ENCODE results near the gene MRGPRX3. TPM values are rescaled to one million over a fixed set of nuclear protein-coding genes. Genes with fewer than 3 reads are reported as not detected.

The MRGPRX3 gene
- total and polyA plus RNA-seq, 2 of the 8 experiments (the other 6 are each of a cell fraction or from before 2014, with no cell fraction given), result not detected

DNA sequence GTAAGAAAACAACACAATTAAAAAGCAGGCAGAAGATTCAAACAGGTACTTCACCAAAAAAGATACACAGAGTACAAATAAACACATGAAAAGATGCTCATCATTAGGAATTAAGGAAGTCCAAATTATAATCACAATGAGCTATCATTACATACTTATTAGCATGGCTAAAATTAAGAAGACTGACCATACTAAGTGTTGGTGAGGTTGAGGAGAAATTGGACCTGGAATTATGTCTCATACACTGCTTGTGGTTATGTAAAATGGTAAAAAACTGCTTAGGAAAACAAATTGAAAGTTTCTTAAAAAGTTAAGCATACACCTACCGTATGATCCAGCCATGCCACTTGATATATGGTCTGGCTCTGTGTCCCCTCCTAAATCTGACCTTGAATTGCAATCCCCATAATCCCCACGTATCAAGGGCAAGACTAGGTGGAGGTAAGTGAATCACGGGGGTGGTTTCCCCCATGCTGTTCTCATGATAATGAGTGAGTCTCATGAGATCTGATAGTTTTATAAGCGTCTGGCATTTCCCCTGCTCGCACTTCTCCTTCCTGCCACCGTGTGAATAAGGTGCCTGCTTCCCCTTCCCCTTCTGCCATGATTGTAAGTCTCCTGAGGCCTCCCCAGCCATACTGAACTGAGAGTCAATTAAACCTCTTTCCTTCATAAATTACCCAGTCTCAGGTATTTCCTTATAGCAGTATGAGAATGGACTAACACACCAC, 31.3 kb upstream of the MRGPRX3 start:
- Histone ChIP-seq H4K91ac (replicated peaks; ENCODE audit: insufficient read length, low read length) (no peak overlapping the region), H3K27me3 (replicated peaks in 1 of 4; ENCODE audit: control insufficient read depth in 3 of 4, extremely low read depth in 1 of 4, insufficient read depth in 3 of 4, low read length in 3 of 4) (no peaks in the 10 kb centered on the region), H3K4me2 (ENCODE audit: insufficient read depth in 1 of 2, low read depth in 2 of 2, low read length in 2 of 2) (no peak overlapping the region), H3K4me3 (ENCODE audit: extremely low read depth in 1 of 4, insufficient read depth in 2 of 4, low read depth in 3 of 4, low read length in 4 of 4) (no peak overlapping the region), H4K5ac (ENCODE audit: insufficient read length, low read depth, low read length) (no peak overlapping the region), H2BK20ac (ENCODE audit: low read length) (no peak overlapping the region), H4K8ac (ENCODE audit: extremely low read depth, insufficient read depth, low read length) (no peak overlapping the region), H4K20me1 (replicated peaks in 1 of 2; ENCODE audit: control insufficient read depth in 1 of 2, insufficient read depth in 2 of 2, low read length in 2 of 2) (peaks cover 7% of the 10 kb centered on the region in 2 experiments), H3K56ac (replicated peaks; ENCODE audit: insufficient read length, low read depth, low read length) (no peak overlapping the region), H3K23me2 (ENCODE audit: low read depth, low read length) (no peaks in the 10 kb centered on the region), H3K27ac (ENCODE audit: low read depth, low read length) (no peak overlapping the region), H3K4me1 (replicated peaks in 1 of 4; ENCODE audit: control insufficient read depth in 3 of 4, insufficient read depth in 4 of 4, low read length in 3 of 4) (0 out of 7 replicates have a peak, but pooled peaks cover 0 to 2% (median 0%) of the 10 kb centered on the region in 4 experiments), H2AK5ac (ENCODE audit: low read depth, low read length) (no peak overlapping the region), H3K36me3 (ENCODE audit: control insufficient read depth in 2 of 4, insufficient read depth in 4 of 4, low read length in 3 of 4) (peaks cover 8 to 47% (median 17%) of the 10 kb centered on the region in 4 experiments), H2AFZ (ENCODE audit: low read length) (no peak overlapping the region), H2BK15ac (ENCODE audit: low read length) (no peak overlapping the region), H3K9me3 (ENCODE audit: insufficient read depth in 2 of 2, low read depth in 1 of 2, low read length in 1 of 2) (no peaks in the 10 kb centered on the region), H2BK120ac (replicated peaks; ENCODE audit: low read depth, low read length) (no peak overlapping the region), H2BK5ac (ENCODE audit: low read depth, low read length) (no peak overlapping the region), H3K9ac (replicated peaks in 1 of 4; ENCODE audit: extremely low read depth in 1 of 4, low read depth in 3 of 4, low read length in 3 of 4) (no peak overlapping the region), H3K18ac (ENCODE audit: extremely low read depth, low read length) (no peak overlapping the region), H3K4ac (replicated peaks; ENCODE audit: insufficient read length, low read depth, low read length) (no peak overlapping the region), H3K79me1 (ENCODE audit: low read depth, low read length) (peaks cover 5% of the 10 kb centered on the region), H3K14ac (ENCODE audit: insufficient read length) (no peak overlapping the region), H3K23ac (ENCODE audit: insufficient read length) (no peak overlapping the region), H3K79me2 (ENCODE audit: control insufficient read depth in 1 of 2, insufficient read depth in 2 of 2, low read length in 2 of 2) (peaks cover 6 to 77% of the 10 kb centered on the region in 2 experiments), H2BK12ac (ENCODE audit: low read depth, low read length) (no peak overlapping the region)
- no peak for DNase-seq (ENCODE audit: low read depth in 1 of 2, low spot score in 2 of 2)
- ChIA-PET CTCF (ENCODE audit: partially characterized antibody) (interaction anchor here (0.6 kb wide), 1 partner anchor 306 kb away, joined by 3 read pairs; no protein-coding TSS in a partner anchor), POLR2A (ENCODE audit: partially characterized antibody) (no interaction called here)
- FAIRE-seq, result no peak
- 69% methylated on average over 6 of the region's 6 CpGs; no CpG with 5 or more reads in 1 of the 2 experiments for WGBS, 2 experiments (ENCODE audit: extremely low coverage in 1 of 2, insufficient coverage in 1 of 2, insufficient read length in 1 of 2, insufficient replicate concordance in 2 of 2, low coverage in 1 of 2, low lambda C conversion rate in 2 of 2, missing lambda C conversion rate in 1 of 2)
- TF ChIP-seq ZNF274 (IDR thresholded peaks at IDR 0.05; ENCODE audit: borderline replicate concordance, extremely low read depth, low read length), result no peak
- no peak for TF ChIP-seq USF2 (IDR thresholded peaks at IDR 0.05; ENCODE audit: low read length)
- TF ChIP-seq GABPA (IDR thresholded peaks at IDR 0.05; ENCODE audit: borderline replicate concordance, insufficient read depth, low read length), result no peak
- no peak for TF ChIP-seq MAFK (IDR thresholded peaks at IDR 0.05; ENCODE audit: low read depth, low read length)
- TF ChIP-seq TEAD4 (IDR thresholded peaks at IDR 0.05; ENCODE audit: low read depth, low read length), result no peak
- TF ChIP-seq TBP (IDR thresholded peaks at IDR 0.05; ENCODE audit: low read depth, low read length), result no peak
- TF ChIP-seq SP2 (IDR thresholded peaks at IDR 0.05; ENCODE audit: low read length), result no peak
- no peak for TF ChIP-seq YY1 (IDR thresholded peaks at IDR 0.05; ENCODE audit: low read depth, low read length)
- no peak for TF ChIP-seq CBX5 (IDR thresholded peaks at IDR 0.05; ENCODE audit: low read depth, low read length)
- no peak for TF ChIP-seq BRCA1 (IDR thresholded peaks at IDR 0.05; ENCODE audit: low read depth, low read length)
- no peak for TF ChIP-seq JUND (IDR thresholded peaks at IDR 0.05; ENCODE audit: low read length)
- no peak for TF ChIP-seq SRF (IDR thresholded peaks at IDR 0.05; ENCODE audit: low read depth, low read length)
- no peak for TF ChIP-seq CHD2 (IDR thresholded peaks at IDR 0.05; ENCODE audit: low read length)
